MCF 10A (cell line): ENCODE data around the gene HOXB7. TPM values are rescaled to one million over a fixed set of nuclear protein-coding genes. Genes with fewer than 3 reads are reported as not detected.

Experiments
- BruUV-seq: library from RNA; stranded (reverse); fragments of 400-500 nt; replicated peaks from 2 replicates; lab custom pipeline; 2021; lab: Mats Ljungman, UMichigan
- CTCF ChIA-PET: fragments of 300-600 bp; sonication (Branson Sonifier 250); formaldehyde crosslinking; extraction: SDS; loops from one replicate; lab custom pipeline; 2021; ENCODE audit warnings: antibody characterized with exemption, inconsistent platforms; lab: Yijun Ruan, JAX
- POLR2A ChIA-PET: fragments of 300-600, 350-650 bp; sonication (Branson Sonifier 250); formaldehyde crosslinking; extraction: SDS; loops from one replicate; lab custom pipeline; 2020; ENCODE audit warnings: antibody characterized with exemption, inconsistent platforms; lab: Yijun Ruan, JAX
- DNase-seq: peaks from one replicate; pipeline ENCODE4 v3.0.0-alpha.2; 2018; ENCODE audit not compliant: unreplicated experiment
- H3K27ac Mint-ChIP-seq: one replicate; pipeline ENCODE4 v1.8.0; 2022; ENCODE audit warnings: mild to moderate bottlenecking, low read depth, mixed read lengths; ENCODE audit not compliant: unreplicated experiment
- H3K27me3 Mint-ChIP-seq: one replicate; pipeline ENCODE4 v1.8.0; 2022; ENCODE audit warnings: mixed read lengths; ENCODE audit not compliant: insufficient read depth, unreplicated experiment
- H3K36me3 Mint-ChIP-seq: one replicate; pipeline ENCODE4 v1.8.0; 2022; ENCODE audit warnings: mild to moderate bottlenecking, moderate library complexity, mixed read lengths; ENCODE audit not compliant: insufficient read depth, unreplicated experiment
- H3K4me1 Mint-ChIP-seq: one replicate; pipeline ENCODE4 v1.8.0; 2022; ENCODE audit warnings: mixed read lengths; ENCODE audit not compliant: insufficient read depth, unreplicated experiment
- H3K4me3 Mint-ChIP-seq: one replicate; pipeline ENCODE4 v1.8.0; 2022; ENCODE audit warnings: mild to moderate bottlenecking, moderate library complexity, mixed read lengths; ENCODE audit not compliant: unreplicated experiment
- H3K9me3 Mint-ChIP-seq: one replicate; pipeline ENCODE4 v1.8.0; 2022; ENCODE audit warnings: mixed read lengths; ENCODE audit not compliant: unreplicated experiment
- intact Hi-C: fragments of 100-400 bp; cut with micrococcal nuclease; formaldehyde crosslinking; loops from 2 replicates; pipeline ENCODE4 v1.14.1; 2022
- total RNA-seq: library from RNA; stranded (reverse); gene quantifications from 2 replicates; pipeline ENCODE4 v1.2.3, GENCODE V29; 2022
- TF ChIP-seq, protein P1 (sequence below): fragments of 200-600 bp; IDR thresholded peaks from one replicate; pipeline ENCODE4 v1.8.0; 2022; ENCODE audit warnings: antibody characterized with exemption, mild to moderate bottlenecking; ENCODE audit not compliant: unreplicated experiment

Gene HOXB7
- total RNA-seq, 1 experiment from 2014 or later: not detected

DNA sequence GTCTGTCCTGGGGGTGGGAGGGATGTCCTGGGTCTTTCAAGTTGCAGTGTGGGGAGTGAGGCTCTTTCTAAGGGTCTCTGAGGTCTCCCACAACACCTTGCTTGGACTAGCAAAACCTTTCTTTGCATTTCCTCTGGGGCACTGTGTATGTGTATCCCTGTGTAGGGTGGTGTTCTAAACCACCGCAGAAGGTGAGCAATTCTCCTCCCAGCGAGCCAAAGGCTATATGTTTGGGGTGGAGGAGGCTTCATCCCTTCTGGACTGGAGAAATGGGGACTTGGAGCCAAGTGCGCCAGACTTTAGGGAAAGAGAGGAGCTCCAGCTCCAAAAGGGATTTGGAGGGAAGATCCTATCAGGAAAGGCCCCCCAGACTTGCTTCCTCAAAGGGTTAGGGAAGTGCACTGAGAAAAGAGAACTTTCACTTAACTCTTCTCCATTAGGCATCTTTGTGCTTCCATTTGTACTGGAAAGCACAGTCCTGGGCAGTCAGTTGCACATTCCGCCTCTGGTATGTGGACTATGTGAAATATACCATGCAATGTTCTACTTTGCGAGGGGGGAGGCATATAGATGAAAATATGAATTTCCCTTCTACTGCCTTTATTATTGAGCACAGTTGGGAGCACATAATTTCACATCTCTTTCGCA is 34.2 kb upstream of the HOXB7 start:
- Mint-ChIP-seq H3K27ac (no peak overlapping the region), H3K4me3 (no peak overlapping the region), H3K9me3 (no peaks in the 10 kb centered on the region), H3K36me3 (no peaks in the 10 kb centered on the region), H3K27me3 (peaks cover 95% of the 10 kb centered on the region), H3K4me1 (peaks cover 6% of the 10 kb centered on the region)
- no peak for DNase-seq
- ChIA-PET CTCF (interaction anchor here (0.5 kb wide), 1 partner anchor 71 kb away, joined by 3 read pairs; no protein-coding TSS in a partner anchor), POLR2A (no interaction called here)
- BruUV-seq: no TSS peak
- TF ChIP-seq, protein P1, sequence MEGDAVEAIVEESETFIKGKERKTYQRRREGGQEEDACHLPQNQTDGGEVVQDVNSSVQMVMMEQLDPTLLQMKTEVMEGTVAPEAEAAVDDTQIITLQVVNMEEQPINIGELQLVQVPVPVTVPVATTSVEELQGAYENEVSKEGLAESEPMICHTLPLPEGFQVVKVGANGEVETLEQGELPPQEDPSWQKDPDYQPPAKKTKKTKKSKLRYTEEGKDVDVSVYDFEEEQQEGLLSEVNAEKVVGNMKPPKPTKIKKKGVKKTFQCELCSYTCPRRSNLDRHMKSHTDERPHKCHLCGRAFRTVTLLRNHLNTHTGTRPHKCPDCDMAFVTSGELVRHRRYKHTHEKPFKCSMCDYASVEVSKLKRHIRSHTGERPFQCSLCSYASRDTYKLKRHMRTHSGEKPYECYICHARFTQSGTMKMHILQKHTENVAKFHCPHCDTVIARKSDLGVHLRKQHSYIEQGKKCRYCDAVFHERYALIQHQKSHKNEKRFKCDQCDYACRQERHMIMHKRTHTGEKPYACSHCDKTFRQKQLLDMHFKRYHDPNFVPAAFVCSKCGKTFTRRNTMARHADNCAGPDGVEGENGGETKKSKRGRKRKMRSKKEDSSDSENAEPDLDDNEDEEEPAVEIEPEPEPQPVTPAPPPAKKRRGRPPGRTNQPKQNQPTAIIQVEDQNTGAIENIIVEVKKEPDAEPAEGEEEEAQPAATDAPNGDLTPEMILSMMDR: no peak
- intact Hi-C loops: no loop called here

DNA sequence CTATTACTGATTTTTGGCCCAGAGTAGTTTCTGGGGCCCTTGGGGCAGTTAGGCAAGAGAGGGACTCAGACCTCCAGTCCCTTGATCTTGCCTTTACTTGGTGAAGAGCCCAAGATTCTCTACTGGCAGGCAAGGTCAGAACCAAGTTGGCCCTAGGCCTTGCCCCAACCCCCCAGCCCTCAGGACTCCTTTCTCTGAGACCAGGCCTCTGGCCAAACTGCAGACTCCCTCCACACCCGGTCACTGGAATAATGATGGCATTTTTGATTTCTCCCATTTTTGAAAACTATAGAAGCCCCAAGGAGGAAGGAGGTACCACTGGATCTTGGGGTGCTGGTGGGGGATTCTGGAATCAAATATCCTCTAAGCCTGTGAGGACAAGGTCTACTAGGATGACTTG is 33.3 kb upstream of the HOXB7 start:
- BruUV-seq: no TSS peak
- POLR2A ChIA-PET: interaction anchor here (0.7 kb wide), 1 partner anchor 44 kb away, joined by 3 read pairs; no protein-coding TSS in a partner anchor
- no peak overlapping the region for H3K4me3 Mint-ChIP-seq
- TF ChIP-seq, protein P1: no peak
- intact Hi-C loops: no loop called here
- H3K27ac Mint-ChIP-seq: no peak overlapping the region
- no peaks in the 10 kb centered on the region for H3K9me3 Mint-ChIP-seq
- CTCF ChIA-PET: no interaction called here
- DNase-seq: no peak
- no peaks in the 10 kb centered on the region for H3K36me3 Mint-ChIP-seq
- H3K4me1 Mint-ChIP-seq: peaks cover 6% of the 10 kb centered on the region
- H3K27me3 Mint-ChIP-seq: peaks cover 95% of the 10 kb centered on the region

DNA sequence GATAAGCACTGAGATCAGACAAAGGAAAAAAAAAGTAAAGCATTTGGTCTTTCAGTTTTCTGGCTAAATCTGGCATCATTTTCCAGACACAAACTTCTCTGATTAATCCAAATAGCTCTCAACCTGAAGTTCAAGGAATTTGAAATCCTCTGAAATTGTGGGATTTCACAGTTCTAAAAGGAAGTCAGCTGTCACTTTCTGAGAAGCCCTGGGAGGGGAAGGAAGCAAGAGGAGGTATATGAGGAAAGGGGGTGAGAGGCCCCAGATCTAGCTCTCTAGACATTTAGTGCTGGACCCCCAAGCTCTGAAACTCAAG is 32.8 kb upstream of the HOXB7 start:
- ChIA-PET POLR2A (interaction anchor here (0.7 kb wide), 1 partner anchor 44 kb away, joined by 3 read pairs; no protein-coding TSS in a partner anchor), CTCF (no interaction called here)
- intact Hi-C loops: no loop called here
- Mint-ChIP-seq H3K27me3 (peaks cover 98% of the 10 kb centered on the region), H3K9me3 (no peaks in the 10 kb centered on the region), H3K4me3 (no peak overlapping the region), H3K36me3 (no peaks in the 10 kb centered on the region), H3K4me1 (peaks cover 6% of the 10 kb centered on the region), H3K27ac (no peak overlapping the region)
- no TSS peak for BruUV-seq
- TF ChIP-seq, protein P1: no peak
- DNase-seq: no peak

DNA sequence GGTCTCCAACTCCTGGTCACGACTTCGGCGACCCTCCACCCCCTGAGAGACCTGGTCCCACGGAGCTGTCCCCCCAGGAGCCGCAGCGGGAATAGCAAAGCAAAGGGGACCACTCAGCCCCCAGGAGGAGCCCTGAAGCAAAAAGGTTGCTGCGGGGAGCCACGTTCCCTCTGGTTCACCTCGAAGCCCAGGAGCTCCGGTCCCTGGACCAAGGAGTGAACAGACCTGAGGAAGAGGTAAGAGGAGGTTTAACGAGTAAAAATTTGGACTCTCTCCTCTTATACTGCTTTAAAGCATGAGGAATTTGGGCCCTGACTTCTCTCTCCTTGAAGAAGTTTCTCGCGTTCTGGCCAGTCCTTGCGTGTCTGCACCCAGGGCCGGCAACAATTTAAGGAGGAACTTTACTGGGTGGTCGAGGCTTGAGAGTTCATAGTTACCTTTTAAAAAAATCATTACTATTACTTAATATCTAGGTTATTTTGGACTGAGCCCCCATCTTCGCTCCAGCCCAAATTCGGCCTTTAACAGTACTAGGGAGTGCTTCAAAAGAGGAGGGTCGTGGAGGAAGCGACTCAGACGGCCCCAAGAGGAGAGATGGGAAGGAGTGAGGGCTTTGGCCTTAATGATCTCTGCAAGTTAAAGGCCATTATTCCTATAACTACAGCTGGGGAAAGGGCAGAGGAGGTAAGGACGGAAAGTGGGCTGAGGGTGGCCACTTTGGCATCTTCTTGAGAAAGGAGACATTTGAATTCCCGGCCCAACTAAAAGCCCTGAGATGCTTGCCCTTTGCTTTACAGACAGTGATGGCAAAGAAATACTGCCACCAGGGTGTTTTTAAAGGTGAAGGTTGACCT is 32.3 kb upstream of the HOXB7 start:
- Mint-ChIP-seq H3K9me3 (no peaks in the 10 kb centered on the region), H3K27ac (no peak overlapping the region), H3K4me1 (peaks cover 10% of the 10 kb centered on the region), H3K27me3 (peaks cover 99% of the 10 kb centered on the region), H3K36me3 (no peaks in the 10 kb centered on the region), H3K4me3 (no peak overlapping the region)
- no peak for DNase-seq
- BruUV-seq: no TSS peak
- POLR2A ChIA-PET: interaction anchor here (0.7 kb wide), 1 partner anchor 45 kb away, joined by 3 read pairs; no protein-coding TSS in a partner anchor
- CTCF ChIA-PET: no interaction called here
- TF ChIP-seq, protein P1: no peak
- intact Hi-C loops: no loop called here
